HG03342 (cell line): ENCODE results near the gene NSG2.
A peak's percentile ranks its signal among the peaks of the same experiment; 100 is the strongest.

ENCODE experiments used
- ATAC-seq: cut with Tn5 transposase; IDR thresholded peaks from one replicate; pipeline ENCODE4 v1.9.1; 2021; ENCODE audit warnings: mild to moderate bottlenecking, moderate library complexity; ENCODE audit not compliant: unreplicated experiment

Gene NSG2

DNA sequence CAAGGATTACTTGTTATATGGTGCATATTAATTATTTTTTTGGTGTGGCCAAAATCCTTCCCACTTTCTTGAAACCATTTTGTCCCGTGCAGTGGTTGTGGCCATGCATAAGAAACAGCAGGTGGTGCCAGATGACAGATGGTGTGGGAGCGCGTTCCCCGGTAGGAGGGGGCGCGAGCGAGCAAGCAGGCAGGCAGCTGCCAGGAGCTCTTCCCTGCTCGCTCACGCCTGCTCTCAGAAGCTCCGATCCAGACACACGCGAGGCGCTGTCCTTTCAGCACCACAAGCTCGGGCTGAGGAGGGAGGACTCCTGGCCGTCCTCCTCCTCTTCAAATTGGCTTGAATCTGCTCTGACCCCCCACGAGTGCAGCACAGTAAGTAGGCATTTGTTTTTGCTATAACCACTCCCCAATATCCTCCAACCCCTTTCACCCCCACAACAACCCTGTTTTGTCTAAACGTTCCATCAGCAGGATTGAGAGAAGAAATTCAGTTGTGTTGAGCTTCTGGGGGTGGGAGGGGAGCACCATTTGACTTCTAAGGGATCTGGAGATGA, at the start of gene NSG2:
Gene NSG2 (plus strand): TSS at position 237 of the 556 bp plus-strand sequence. CDS start 1,050 bp downstream, outside the sequence.
- ATAC-seq, result peak; percentile 96

GRCh38 chr5:173997331-173997730, 48.2 kb upstream of the NSG2 start:
- no peak for ATAC-seq

- no peak for ATAC-seq
These were observed 47.0 kb upstream of the NSG2 start for GRCh38 chr5:173998531-173998930.

- no peak for ATAC-seq
These were observed 45.4 kb upstream of the NSG2 start for GRCh38 chr5:174000076-174000475.

DNA sequence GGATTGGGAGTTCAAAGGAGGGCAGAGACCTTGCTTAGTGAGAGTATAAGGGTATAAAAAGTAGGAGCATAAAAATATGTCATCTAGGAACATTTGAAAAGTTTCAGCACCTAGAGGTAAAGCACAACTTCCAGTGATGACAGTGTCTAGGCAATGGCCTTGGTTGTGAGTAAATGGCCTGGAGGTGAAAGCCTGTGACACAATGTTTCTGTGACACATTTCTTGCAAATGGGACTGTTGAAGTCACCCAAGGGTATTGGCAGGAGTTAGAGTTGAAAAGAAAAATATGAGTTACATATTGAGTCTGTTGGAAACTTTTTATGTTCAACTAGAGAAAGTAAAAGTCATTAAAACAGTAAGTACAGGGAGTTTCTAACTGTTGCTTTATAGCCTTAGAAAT, 41.7 kb upstream of the NSG2 start:
- ATAC-seq, result no peak

GRCh38 chr5:174008922-174009321, 36.6 kb upstream of the NSG2 start:
- no peak for ATAC-seq

DNA sequence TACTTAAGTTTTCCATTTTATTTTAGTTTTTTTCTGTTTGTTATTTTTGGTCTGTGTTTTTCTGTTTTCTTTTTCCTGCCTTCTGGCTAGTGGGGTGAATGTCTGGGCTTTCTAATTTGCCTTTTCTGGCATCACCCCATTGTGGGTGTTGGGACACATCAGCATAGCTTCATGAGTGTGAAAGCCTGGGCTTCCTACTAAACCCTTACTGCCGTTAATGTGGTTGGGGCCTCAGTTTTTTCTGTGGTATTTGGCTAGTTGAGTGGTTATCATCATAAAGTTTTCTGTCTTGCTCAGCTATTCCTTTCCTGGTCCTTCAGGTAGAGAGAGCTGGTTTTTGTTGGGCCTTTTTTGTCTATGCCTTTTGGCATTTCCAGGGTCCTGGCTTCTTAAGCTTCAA, 35.1 kb upstream of the NSG2 start:
- no peak for ATAC-seq

- no peak for ATAC-seq
These were observed 34.1 kb upstream of the NSG2 start for GRCh38 chr5:174011441-174011840.

DNA sequence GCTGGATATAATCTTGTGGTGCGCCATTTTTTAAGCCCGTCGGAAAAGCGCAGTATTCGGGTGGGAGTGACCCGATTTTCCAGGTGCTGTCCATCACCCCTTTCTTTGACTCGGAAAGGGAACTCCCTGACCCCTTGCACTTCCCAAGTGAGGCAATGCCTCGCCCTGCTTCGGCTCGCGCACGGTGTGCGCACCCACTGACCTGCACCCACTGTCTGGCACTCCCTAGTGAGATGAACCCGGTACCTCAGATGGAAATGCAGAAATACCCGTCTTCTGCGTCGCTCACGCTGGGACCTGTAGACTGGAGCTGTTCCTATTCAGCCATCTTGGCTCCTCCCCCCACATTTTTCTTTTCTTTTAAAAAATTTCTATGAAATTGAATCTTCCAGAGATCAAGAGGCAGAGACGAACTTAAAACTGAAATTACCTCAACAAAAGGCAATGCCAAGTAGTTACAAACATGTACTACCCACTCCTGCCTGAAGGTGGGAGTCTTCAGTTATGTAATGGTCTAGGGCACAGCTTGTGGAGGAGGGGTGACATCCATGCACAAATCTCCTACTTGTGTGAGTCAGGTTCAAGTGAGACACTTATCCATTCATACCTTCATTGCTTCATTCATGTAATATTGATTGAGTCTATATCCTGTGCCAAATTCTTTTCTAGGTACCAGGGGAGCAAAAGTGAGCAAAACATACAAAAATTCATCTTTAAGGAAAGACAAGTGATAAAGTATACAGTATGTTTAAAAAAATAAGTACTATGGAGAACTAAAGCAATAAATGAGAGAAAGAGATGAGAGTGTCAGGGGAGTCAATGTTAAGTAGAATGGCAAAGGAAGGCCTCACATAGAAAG, 25.2 kb upstream of the NSG2 start:
- ATAC-seq, result peak; percentile 44

DNA sequence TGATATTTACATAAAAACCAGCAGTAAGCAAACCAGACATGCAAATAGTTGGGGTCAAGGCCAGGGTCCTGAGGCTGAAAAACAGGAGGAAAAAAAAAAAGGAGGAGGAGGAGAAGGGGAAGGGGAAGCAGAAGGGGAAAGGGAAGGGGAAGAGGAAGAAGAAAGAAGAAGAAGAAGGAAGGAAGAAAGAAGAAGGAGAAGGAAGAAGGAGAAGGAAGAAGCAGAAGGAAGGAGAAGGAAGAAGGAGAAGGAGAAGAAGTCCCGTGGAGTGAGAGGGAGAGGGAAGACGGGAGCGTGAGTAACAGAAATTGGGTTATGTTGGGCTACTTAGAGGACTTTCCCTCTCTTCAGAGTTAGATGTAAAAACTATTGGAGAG, 24.6 kb upstream of the NSG2 start:
- no peak for ATAC-seq

- ATAC-seq, result no peak
These were observed 23.0 kb upstream of the NSG2 start for GRCh38 chr5:174022384-174023095.

DNA sequence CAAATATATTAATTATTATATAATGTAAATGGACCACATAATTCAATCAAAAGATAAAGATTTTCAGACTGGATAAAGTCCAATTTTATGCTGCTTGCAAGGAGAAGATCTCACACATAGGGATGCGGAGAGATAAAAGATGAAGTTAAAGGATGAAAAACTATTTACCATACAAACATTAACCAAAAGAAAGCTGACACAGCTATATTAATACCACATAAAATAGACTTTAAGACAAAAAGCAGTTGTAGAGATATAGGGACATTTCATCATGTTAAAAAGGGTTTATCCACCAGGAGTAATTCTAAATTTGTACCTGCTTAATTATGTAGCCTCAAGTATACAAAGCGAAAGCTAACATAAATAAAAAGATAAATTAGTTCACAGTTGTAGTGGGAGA, 15.2 kb upstream of the NSG2 start:
- ATAC-seq, result no peak

GRCh38 chr5:174044466-174045254, 846 bp upstream of the NSG2 start:
- ATAC-seq, result no peak

GRCh38 chr5:174046558-174046957, 1.1 kb downstream of the NSG2 start:
- ATAC-seq, result no peak

GRCh38 chr5:174047472-174048099, 2.1 kb downstream of the NSG2 start:
- ATAC-seq, result no peak

DNA sequence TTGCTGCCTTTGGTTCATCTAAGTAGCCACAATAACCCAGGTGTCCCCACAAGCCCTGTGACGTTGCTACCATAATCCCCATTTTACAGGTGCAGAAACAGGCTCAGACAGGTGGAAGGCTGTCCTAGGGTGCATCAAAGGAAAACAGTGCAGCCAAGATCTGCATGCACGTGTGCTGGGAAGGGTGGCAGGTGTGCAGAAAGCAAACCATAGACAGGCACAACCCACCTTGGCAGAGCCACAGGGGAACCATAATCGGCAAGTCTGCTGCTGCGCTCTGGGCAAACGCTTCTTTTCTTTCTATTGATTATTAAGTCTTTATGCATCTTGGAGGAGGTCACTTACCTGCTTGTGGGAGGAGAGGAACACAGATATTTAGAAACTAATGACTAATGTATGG, 7.1 kb downstream of the NSG2 start:
- ATAC-seq, result no peak

DNA sequence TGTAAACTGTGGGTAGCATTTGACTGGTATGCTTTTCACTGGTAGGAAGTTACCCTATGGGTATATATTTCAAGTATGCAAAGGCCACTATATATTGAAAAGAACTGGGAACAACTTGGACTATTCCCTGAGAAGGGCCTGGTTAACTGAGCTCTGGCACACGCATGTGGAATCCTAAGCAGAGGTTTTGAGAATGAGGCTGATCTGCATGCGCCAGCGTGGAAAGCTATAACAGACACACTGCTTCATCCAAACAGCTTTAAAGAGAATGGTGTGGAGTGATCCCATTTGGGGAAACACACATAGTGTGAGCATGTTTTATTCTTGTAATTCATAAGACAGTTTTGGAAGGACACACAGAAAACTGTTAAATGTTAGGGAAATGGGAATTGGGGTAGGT, 8.4 kb downstream of the NSG2 start:
- ATAC-seq, result no peak

GRCh38 chr5:174056064-174056847, 10.8 kb downstream of the NSG2 start:
- ATAC-seq, result no peak

DNA sequence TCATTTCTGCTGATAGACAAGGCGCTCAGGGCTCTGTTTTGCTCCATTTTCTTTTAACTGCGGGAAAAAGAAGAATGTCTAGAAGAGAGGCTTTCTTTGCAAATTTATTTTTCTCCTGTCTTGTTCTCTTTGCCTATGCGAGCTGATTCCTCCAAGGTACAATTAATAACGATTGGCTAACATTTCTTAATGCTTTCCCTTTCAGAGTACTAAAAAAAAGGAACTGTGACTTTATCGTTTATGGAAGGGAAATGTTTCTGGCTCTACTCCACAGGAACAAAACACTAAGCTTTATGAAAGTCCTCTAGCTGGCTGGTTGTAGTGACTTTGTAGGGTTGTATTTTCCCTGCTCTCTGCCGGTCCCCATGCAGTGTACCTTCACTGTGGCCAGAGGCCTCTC, 11.7 kb downstream of the NSG2 start:
- no peak for ATAC-seq
